Activated naive CD4-positive, alpha-beta T cell treated with anti-CD3 and anti-CD28 coated beads, Interleukin-2, amount 50 U/mL, for 72 hours (primary cell): ENCODE results near the gene CGB1. TPM values are rescaled to one million over a fixed set of nuclear protein-coding genes. Genes with fewer than 3 reads are reported as not detected.
"Not testable (repeated sequence)": the region's sequence is repeated elsewhere in the genome, so short reads cannot be mapped to it uniquely, and the experiment has no call there.

Source experiments
- ATAC-seq, 2 donors: fragments of 150-1000 bp; cut with Tn5 transposase; 2 replicates each; pipeline ENCODE4 v1.10.0; 2021; ENCODE audit warnings: mild to moderate bottlenecking in 2 of 2, moderate library complexity in 2 of 2
- DNase-seq, 2 donors: peaks; one replicate each; pipeline ENCODE4 v3.0.0; 2021 to 2022; ENCODE audit warnings: low spot score in 2 of 2
- H3K27ac Mint-ChIP-seq, 2 donors: one replicate each; pipeline ENCODE4 v1.8.0; 2022; ENCODE audit warnings: mild to moderate bottlenecking in 2 of 2, mixed read lengths in 2 of 2
- H3K36me3 Mint-ChIP-seq, 2 donors: one replicate each; pipeline ENCODE4 v1.8.0; 2022; ENCODE audit warnings: mixed read lengths in 2 of 2
- H3K9me3 Mint-ChIP-seq, 2 donors: one replicate each; pipeline ENCODE4 v1.8.0; 2022; ENCODE audit warnings: mixed read lengths in 2 of 2
- total RNA-seq, 2 donors: library from RNA; stranded (reverse); gene quantifications; one replicate each; pipeline ENCODE4 v1.2.3, GENCODE V29; 2022

The CGB1 gene
- total RNA-seq, 2 donors from 2014 or later, result not detected

GRCh38 chr19:49038111-49038510, 1.4 kb upstream of the CGB1 start:
- H3K36me3 Mint-ChIP-seq, DNase-seq, H3K9me3 Mint-ChIP-seq, ATAC-seq, H3K27ac Mint-ChIP-seq: not testable (repeated sequence)

GRCh38 chr19:49031642-49032301, 4.9 kb downstream of the CGB1 start, which contains the start of gene CGB2:
Gene CGB2 (plus strand): TSS chr19:49031890. CDS start chr19:49032096, 206 bp downstream.
- peak; percentile 95 to 96 for ATAC-seq
- peak; percentile 79 to 82 for DNase-seq
- H3K9me3 Mint-ChIP-seq, H3K36me3 Mint-ChIP-seq: not testable (repeated sequence)
- H3K27ac Mint-ChIP-seq, result peak within 1 kb of the TSS; percentile 77 to 97

GRCh38 chr19:49030323-49030722, 6.4 kb downstream of the CGB1 start:
- not testable (repeated sequence) for ATAC-seq, H3K36me3 Mint-ChIP-seq, H3K9me3 Mint-ChIP-seq, DNase-seq, H3K27ac Mint-ChIP-seq

- H3K9me3 Mint-ChIP-seq, ATAC-seq, H3K36me3 Mint-ChIP-seq, DNase-seq, H3K27ac Mint-ChIP-seq: not testable (repeated sequence)
Measured at GRCh38 chr19:49029749-49030148, 6.9 kb downstream of the CGB1 start.

- not testable (repeated sequence) for DNase-seq, H3K36me3 Mint-ChIP-seq, H3K27ac Mint-ChIP-seq, H3K9me3 Mint-ChIP-seq, ATAC-seq
Measured at GRCh38 chr19:49028686-49029085, 8.0 kb downstream of the CGB1 start.

GRCh38 chr19:49025599-49025998, 11.1 kb downstream of the CGB1 start:
- not testable (repeated sequence) for ATAC-seq, H3K9me3 Mint-ChIP-seq, H3K27ac Mint-ChIP-seq, H3K36me3 Mint-ChIP-seq, DNase-seq

GRCh38 chr19:49025088-49025487, 11.6 kb downstream of the CGB1 start:
- not testable (repeated sequence) for ATAC-seq, DNase-seq, H3K27ac Mint-ChIP-seq, H3K9me3 Mint-ChIP-seq, H3K36me3 Mint-ChIP-seq

- not testable (repeated sequence) for H3K27ac Mint-ChIP-seq, ATAC-seq, H3K9me3 Mint-ChIP-seq, H3K36me3 Mint-ChIP-seq, DNase-seq
Measured at GRCh38 chr19:49024233-49024632, 12.5 kb downstream of the CGB1 start, which contains the start of gene CGB3. Gene CGB3 (minus strand): TSS chr19:49024333. CDS start chr19:49023971, 362 bp downstream.

- no peaks in the 10 kb centered on the region for H3K36me3 Mint-ChIP-seq
- DNase-seq, result no peak
- no peaks in the 10 kb centered on the region for H3K9me3 Mint-ChIP-seq
- no peak for ATAC-seq
- H3K27ac Mint-ChIP-seq, result peak overlapping the region in 1 of 2 donors; percentile 44
Measured at GRCh38 chr19:49022116-49022515, 14.6 kb downstream of the CGB1 start.

GRCh38 chr19:49020931-49021895, 15.5 kb downstream of the CGB1 start:
- no peaks in the 10 kb centered on the region for H3K36me3 Mint-ChIP-seq
- ATAC-seq, result peak; percentile 4 to 55
- H3K9me3 Mint-ChIP-seq, result no peaks in the 10 kb centered on the region
- DNase-seq, result no peak
- peak overlapping the region in 1 of 2 donors; percentile 3 for H3K27ac Mint-ChIP-seq

- DNase-seq (no peak), ATAC-seq (no peak)
- Mint-ChIP-seq H3K27ac (peak overlapping the region in 1 of 2 donors; percentile 3), H3K9me3 (no peaks in the 10 kb centered on the region), H3K36me3 (no peaks in the 10 kb centered on the region)
Measured at GRCh38 chr19:49020342-49020741, 16.4 kb downstream of the CGB1 start.

GRCh38 chr19:49019242-49019932, 17.3 kb downstream of the CGB1 start:
- peak; percentile 33 to 60 for ATAC-seq
- no peaks in the 10 kb centered on the region for H3K9me3 Mint-ChIP-seq
- peak in 1 of 2 donors; percentile 69 for DNase-seq
- H3K36me3 Mint-ChIP-seq, result no peaks in the 10 kb centered on the region
- peak overlapping the region in 1 of 2 donors; percentile 85 for H3K27ac Mint-ChIP-seq

GRCh38 chr19:49018388-49019241, 18.1 kb downstream of the CGB1 start:
- not testable (repeated sequence) for H3K36me3 Mint-ChIP-seq, DNase-seq, H3K9me3 Mint-ChIP-seq
- H3K27ac Mint-ChIP-seq, result peak overlapping the region in 1 of 2 donors; percentile 85
- ATAC-seq, result peak in 1 of 2 donors; percentile 22

- Mint-ChIP-seq H3K36me3 (no peaks in the 10 kb centered on the region), H3K27ac (no peak overlapping the region), H3K9me3 (no peaks in the 10 kb centered on the region)
- ATAC-seq (peak; percentile 41 to 75), DNase-seq (peak; percentile 64 to 71)
Measured at GRCh38 chr19:49017666-49018351, 18.9 kb downstream of the CGB1 start.

GRCh38 chr19:49017041-49017665, 19.5 kb downstream of the CGB1 start, which contains the start of gene LHB:
Gene LHB (minus strand): TSS chr19:49017091. CDS start chr19:49017081, 10 bp downstream.
- no peak within 1 kb of the TSS for H3K27ac Mint-ChIP-seq
- no peak for DNase-seq
- no peak for ATAC-seq
- no peaks in the 10 kb centered on the region for H3K36me3 Mint-ChIP-seq
- no peaks in the 10 kb centered on the region for H3K9me3 Mint-ChIP-seq
